Duodenal mucosa (tissue), 2 donors: ENCODE results near the gene XG.
"Not testable (repeated sequence)": the region's sequence is repeated elsewhere in the genome, so short reads cannot be mapped to it uniquely, and the experiment has no call there.

ENCODE experiments used
- H3K27ac ChIP-seq: one replicate; pipeline ENCODE4 v1.7.0; 2013; ENCODE audit warnings: low read depth, low read length
- H3K27me3 ChIP-seq, 2 donors: one replicate each; pipeline ENCODE4 v1.7.0; 2013; ENCODE audit warnings: low read length in 2 of 2, control low read depth in 1 of 2; ENCODE audit not compliant: insufficient read depth in 2 of 2, control insufficient read depth in 1 of 2
- H3K36me3 ChIP-seq, 2 donors: one replicate each; pipeline ENCODE4 v1.7.0; 2013; ENCODE audit warnings: low read length in 2 of 2, control low read depth in 1 of 2; ENCODE audit not compliant: insufficient read depth in 2 of 2, control insufficient read depth in 1 of 2
- H3K4me1 ChIP-seq, 2 donors: one replicate each; pipeline ENCODE4 v1.7.0; 2013; ENCODE audit warnings: low read length in 2 of 2, control low read depth in 1 of 2; ENCODE audit not compliant: insufficient read depth in 2 of 2, control insufficient read depth in 1 of 2
- H3K4me3 ChIP-seq, 2 donors: one replicate each; pipeline ENCODE4 v1.7.0; 2013; ENCODE audit warnings: low read length in 2 of 2, low read depth in 1 of 2
- H3K9ac ChIP-seq, 2 donors: one replicate each; pipeline ENCODE4 v1.7.0; 2013; ENCODE audit warnings: low read length in 2 of 2, low read depth in 1 of 2
- H3K9me3 ChIP-seq, 2 donors: one replicate each; pipeline ENCODE4 v1.7.0; 2013; ENCODE audit warnings: low read length in 2 of 2, control low read depth in 1 of 2; ENCODE audit not compliant: control insufficient read depth in 1 of 2

The XG gene

GRCh38 chrX:2755163-2755715, 3.4 kb downstream of the XG start:
- H3K9me3 ChIP-seq, H3K36me3 ChIP-seq, H3K27me3 ChIP-seq, H3K4me1 ChIP-seq, H3K9ac ChIP-seq, H3K27ac ChIP-seq, H3K4me3 ChIP-seq: not testable (repeated sequence)

GRCh38 chrX:2756548-2756947, 4.7 kb downstream of the XG start:
- Histone ChIP-seq H3K36me3 (no peaks in the 10 kb centered on the region), H3K27ac (no peak overlapping the region), H3K4me3 (no peak overlapping the region), H3K4me1 (no peaks in the 10 kb centered on the region), H3K9me3 (no peaks in the 10 kb centered on the region), H3K9ac (no peak overlapping the region), H3K27me3 (no peaks in the 10 kb centered on the region)

GRCh38 chrX:2761246-2761645, 9.4 kb downstream of the XG start:
- Histone ChIP-seq H3K27ac (no peak overlapping the region), H3K27me3 (no peaks in the 10 kb centered on the region), H3K36me3 (no peaks in the 10 kb centered on the region), H3K4me1 (no peaks in the 10 kb centered on the region), H3K4me3 (no peak overlapping the region), H3K9ac (no peak overlapping the region), H3K9me3 (no peaks in the 10 kb centered on the region)

- not testable (repeated sequence) for H3K9ac ChIP-seq, H3K9me3 ChIP-seq, H3K27ac ChIP-seq, H3K36me3 ChIP-seq, H3K4me3 ChIP-seq, H3K27me3 ChIP-seq, H3K4me1 ChIP-seq
Observed at GRCh38 chrX:2762671-2763070, 10.8 kb downstream of the XG start.

- H3K9me3 ChIP-seq, H3K4me3 ChIP-seq, H3K4me1 ChIP-seq, H3K36me3 ChIP-seq, H3K9ac ChIP-seq, H3K27me3 ChIP-seq, H3K27ac ChIP-seq: not testable (repeated sequence)
Observed at GRCh38 chrX:2764766-2765548, 13.1 kb downstream of the XG start.

GRCh38 chrX:2765549-2765830, 13.7 kb downstream of the XG start:
- no peaks in the 10 kb centered on the region for H3K36me3 ChIP-seq
- H3K27me3 ChIP-seq = no peaks in the 10 kb centered on the region
- no peak overlapping the region for H3K27ac ChIP-seq
- peaks cover 0 to 4% of the 10 kb centered on the region in 2 donors for H3K4me1 ChIP-seq
- H3K9me3 ChIP-seq = no peaks in the 10 kb centered on the region
- no peak overlapping the region for H3K9ac ChIP-seq
- no peak overlapping the region for H3K4me3 ChIP-seq

GRCh38 chrX:2766906-2767305, 15.1 kb downstream of the XG start:
- Histone ChIP-seq H3K9ac (no peak overlapping the region), H3K9me3 (no peaks in the 10 kb centered on the region), H3K36me3 (no peaks in the 10 kb centered on the region), H3K4me3 (no peak overlapping the region), H3K27me3 (no peaks in the 10 kb centered on the region), H3K4me1 (peaks cover 0 to 4% of the 10 kb centered on the region in 2 donors), H3K27ac (no peak overlapping the region)

GRCh38 chrX:2767631-2768455, 16.0 kb downstream of the XG start:
- Histone ChIP-seq H3K27ac (no peak overlapping the region), H3K4me3 (no peak overlapping the region), H3K36me3 (no peaks in the 10 kb centered on the region), H3K4me1 (peaks cover 0 to 4% of the 10 kb centered on the region in 2 donors), H3K27me3 (no peaks in the 10 kb centered on the region), H3K9me3 (no peaks in the 10 kb centered on the region), H3K9ac (no peak overlapping the region)

- Histone ChIP-seq H3K27ac (no peak overlapping the region), H3K4me3 (no peak overlapping the region), H3K36me3 (no peaks in the 10 kb centered on the region), H3K27me3 (no peaks in the 10 kb centered on the region), H3K9ac (no peak overlapping the region), H3K4me1 (peaks cover 0 to 4% of the 10 kb centered on the region in 2 donors), H3K9me3 (no peaks in the 10 kb centered on the region)
Observed at GRCh38 chrX:2769615-2770014, 17.8 kb downstream of the XG start.

- H3K27ac ChIP-seq, H3K27me3 ChIP-seq, H3K9me3 ChIP-seq, H3K4me1 ChIP-seq, H3K36me3 ChIP-seq, H3K9ac ChIP-seq, H3K4me3 ChIP-seq: not testable (repeated sequence)
Observed at GRCh38 chrX:2773166-2774055, 21.6 kb downstream of the XG start.
